HuH-7 (cell line): Measurements from ENCODE around the gene CYP11A1.

Source experiments
- DNase-seq: peaks from one replicate; pipeline ENCODE4 v3.0.0; 2011; ENCODE audit warnings: low spot score

Gene CYP11A1

GRCh38 chr15:74367296-74367854 lies at the start of gene CYP11A1:
CYP11A1 (minus strand) TSS chr15:74367646; CDS start chr15:74367585, 61 bp downstream.
- no peak for DNase-seq

- no peak for DNase-seq
Measured at GRCh38 chr15:74417225-74417624, 49.8 kb upstream of the CYP11A1 start.

DNA sequence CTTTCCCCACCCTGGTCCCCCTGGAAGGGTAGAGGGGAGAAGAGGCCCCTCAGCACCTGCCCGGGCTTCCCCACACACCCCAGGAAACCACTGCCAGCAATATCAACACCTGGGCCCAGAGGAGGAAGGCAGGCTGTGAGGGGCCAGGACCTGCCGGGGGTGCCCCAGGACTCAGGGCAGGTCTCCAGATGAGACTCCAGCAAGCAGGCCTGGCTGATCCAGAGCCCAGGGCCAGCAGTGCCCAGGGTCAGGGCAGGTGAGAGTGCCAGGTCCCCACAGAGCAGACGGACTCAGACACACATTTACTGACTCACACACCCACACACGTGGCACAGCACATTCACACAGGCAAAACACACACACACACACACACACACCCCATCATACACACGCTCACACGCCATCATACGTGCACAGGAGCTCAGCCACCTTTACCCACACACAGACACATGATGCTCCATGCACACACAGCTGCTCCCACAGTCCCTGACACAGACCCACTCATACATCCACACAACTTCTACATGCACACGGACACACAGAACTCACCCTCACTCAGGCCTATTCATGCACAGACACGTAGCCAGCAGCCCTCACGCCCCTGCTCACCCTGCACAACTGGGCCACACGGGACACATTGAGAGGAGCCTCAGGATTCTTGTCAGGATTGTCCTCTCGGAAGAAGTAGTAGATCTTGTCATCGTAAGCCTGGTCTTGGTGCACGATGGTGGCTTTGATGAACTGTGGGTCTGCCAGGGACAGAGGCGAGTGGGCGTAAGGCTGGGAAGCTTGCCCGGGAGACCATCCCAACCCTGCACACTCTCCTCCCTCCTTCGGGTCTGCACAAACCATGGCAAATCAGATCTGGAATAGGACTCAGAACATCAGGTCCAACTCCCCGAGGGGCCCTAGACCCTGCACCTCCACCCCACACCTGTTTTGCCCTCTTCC lies 48.8 kb upstream of the CYP11A1 start:
- no peak for DNase-seq

GRCh38 chr15:74414603-74415338 lies 47.3 kb upstream of the CYP11A1 start:
- no peak for DNase-seq

GRCh38 chr15:74414081-74414580 lies 46.7 kb upstream of the CYP11A1 start:
- DNase-seq = no peak

DNA sequence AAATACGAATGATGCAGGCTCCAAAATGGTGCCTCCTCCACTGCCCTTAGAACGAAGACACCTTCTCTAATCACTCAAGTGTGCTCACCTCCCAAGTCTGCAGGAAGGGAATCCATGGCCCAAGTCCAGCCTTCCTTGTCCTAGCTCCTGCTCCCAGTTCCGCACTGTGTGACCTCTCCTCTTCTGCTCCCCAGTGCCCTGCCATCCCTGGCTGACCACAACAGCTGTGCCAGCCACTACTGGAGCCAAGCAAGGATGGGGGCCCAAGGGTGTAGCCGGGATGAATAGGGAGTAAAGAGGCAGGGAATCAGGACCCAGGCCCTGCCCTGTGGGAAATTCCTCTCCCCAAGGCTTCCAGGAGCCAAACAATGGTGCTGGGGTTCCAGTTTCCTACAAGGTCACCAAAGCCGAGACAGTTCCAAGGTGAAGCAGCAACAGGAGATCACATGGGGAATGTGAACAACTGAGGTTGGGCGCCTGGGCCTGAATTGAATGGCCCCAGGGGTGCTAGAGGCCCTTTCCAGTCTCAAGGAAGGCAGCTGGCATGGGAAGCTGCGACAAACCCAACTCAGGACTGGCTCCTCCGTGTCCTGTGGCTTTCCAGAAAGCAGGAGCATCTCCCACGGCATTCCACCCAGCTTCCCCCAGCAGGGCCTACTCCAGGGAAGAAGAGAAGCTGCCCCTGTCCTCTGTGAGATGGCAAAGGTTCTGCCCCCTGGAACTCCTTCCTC lies 46.1 kb upstream of the CYP11A1 start:
- no peak for DNase-seq

DNA sequence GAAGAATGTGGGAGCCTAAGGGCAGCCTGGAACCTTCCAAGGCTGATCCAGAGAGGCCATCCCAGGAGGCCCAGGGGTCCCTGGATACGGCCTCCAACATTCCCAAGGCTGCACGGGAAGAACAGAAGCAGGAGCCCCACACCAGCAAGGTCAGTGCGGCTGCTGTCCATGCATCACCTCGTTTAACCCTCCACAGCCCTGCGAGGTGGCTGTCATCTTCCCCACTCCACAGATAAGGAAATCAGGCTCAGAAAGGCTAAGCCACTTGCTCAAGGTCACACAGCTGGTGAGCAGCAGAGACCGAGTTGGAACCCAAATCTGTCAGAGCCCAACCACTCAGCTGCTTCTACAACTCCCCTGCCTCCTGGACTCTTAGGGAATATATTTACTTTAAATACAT lies 44.7 kb upstream of the CYP11A1 start:
- no peak for DNase-seq

GRCh38 chr15:74411686-74412085 lies 44.2 kb upstream of the CYP11A1 start:
- DNase-seq = no peak

GRCh38 chr15:74410502-74410901 lies 43.1 kb upstream of the CYP11A1 start:
- no peak for DNase-seq

GRCh38 chr15:74409225-74409624 lies 41.8 kb upstream of the CYP11A1 start:
- DNase-seq = no peak

DNA sequence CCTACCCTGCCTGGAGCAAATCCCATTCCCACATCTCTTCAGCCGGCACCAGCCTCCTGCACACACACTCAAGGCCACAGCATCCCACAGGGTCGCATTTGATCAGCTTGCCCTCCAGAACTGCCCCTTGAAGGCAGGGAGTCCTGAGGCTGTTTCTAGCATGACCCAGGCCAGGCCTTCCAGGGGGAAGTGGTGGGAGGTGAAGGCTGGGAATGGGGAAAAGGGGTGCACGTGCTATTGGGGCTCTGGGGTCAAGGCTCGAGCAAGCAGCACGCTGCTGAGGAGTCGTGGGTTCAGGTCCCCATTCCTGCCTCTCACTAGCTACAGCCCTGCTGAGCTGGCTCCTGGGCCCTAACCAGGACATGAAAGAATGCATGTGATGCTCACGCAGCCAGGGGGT lies 41.4 kb upstream of the CYP11A1 start:
- DNase-seq = no peak

- no peak for DNase-seq
Measured at GRCh38 chr15:74408385-74408784, 40.9 kb upstream of the CYP11A1 start.

GRCh38 chr15:74406992-74407705 lies 39.7 kb upstream of the CYP11A1 start:
- DNase-seq = no peak

GRCh38 chr15:74406517-74406916 lies 39.1 kb upstream of the CYP11A1 start:
- DNase-seq = no peak

DNA sequence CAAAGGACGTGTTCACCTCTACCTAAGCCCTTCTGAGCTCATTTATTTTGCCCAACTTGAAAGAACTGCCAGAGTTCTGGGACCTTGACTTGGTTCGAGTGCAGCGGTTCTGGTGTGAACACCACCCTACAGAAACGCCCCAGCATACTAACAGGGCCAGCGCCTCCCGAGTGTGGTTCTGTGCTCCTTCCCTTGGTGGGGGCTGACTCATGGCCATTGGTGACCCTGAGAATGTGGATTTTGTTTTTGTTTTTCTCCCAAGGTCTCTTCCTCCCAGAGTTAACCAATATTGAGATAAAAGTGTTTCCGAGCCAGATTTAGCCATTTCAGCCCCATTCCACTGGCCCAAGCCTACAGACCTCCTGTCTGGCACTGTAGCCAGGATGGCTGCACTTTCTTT lies 38.4 kb upstream of the CYP11A1 start:
- no peak for DNase-seq

- DNase-seq = no peak
Measured at GRCh38 chr15:74403991-74404563, 36.6 kb upstream of the CYP11A1 start.

DNA sequence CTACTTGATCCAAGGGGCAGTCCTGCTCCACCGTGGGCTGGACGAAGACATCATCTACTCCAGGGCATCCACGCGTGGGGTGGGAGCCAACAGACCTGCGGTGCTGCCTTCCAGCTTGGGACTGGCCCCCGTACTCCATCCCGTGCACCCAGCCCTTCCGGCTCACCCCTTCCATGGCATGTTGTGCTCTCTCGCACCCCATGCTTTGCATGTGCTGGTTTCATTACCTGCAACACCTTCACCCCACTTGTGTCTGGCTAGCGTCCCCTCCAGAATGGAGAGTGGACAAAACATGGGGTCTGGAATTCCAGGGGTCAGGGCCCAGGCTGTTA lies 36.1 kb upstream of the CYP11A1 start:
- DNase-seq = no peak

GRCh38 chr15:74402873-74403587 lies 35.6 kb upstream of the CYP11A1 start:
- no peak for DNase-seq

DNA sequence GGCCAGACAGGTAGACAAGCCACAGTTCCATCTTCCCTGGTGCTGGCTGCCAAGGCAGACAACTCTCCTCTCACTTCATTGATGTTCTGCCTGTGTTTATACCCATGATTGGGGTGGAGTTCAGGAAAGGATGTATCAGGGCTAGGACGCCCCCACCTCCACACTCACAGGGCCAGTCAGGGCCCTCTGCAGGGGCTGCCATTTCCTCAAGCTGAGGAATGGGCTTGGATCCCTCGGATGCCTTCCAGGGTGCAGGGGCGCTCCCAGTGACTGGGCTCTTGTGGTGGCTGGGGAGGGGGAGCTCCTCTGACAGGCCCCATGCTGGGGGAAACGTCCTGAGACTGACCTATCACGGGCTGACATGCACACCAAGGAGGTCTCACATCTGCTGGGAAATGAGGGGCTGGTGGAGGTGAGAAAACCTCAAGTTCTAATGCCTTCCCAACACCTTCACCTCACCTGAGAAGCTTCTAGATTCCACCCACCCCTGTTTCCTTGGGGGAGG lies 34.9 kb upstream of the CYP11A1 start:
- no peak for DNase-seq
